ENCODE measurements around the gene ALDH1A3. TPM values are rescaled to one million over a fixed set of nuclear protein-coding genes. Genes with fewer than 3 reads are reported as not detected.

Gene ALDH1A3
- total and polyA plus RNA-seq, 4 donors = 4.5 to 19.0 (median 6.7) TPM

DNA sequence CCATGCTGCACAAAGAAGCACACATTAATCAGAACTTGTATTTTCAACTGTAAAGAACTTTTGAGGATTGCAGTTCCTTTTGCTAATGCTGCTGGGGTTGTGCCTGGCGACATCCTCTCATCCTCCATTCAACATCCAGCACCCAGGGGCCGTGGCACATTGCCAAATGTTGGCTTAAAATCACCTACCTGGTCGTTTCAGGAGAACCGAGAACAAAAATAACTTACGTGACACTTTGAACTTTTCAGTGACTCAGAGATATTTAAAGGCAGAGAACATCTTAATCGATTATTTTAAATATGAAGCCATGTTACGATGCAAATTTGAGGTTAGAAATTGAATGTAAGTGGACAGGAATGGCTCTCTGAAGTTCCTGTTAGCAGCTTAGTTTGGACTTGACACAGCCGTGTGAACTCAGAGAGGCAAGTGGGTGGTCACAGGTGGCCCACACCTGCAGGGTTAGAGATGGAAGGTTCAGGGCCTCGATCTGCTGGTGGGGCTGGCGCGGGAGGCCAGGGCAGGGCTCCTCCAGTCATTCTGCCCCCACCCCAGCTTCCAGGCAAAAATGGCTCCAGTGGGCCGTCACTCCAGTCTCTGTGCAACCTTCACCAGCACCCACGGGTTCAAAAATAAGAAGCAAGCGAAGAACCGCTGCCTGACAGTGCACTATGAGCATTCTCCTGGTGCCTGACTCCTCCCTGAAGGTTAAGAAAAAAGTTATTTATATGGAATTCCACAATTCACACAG, 51.7 kb downstream of the ALDH1A3 start:
- Histone ChIP-seq H3K9me3 (ENCODE audit: control insufficient read depth, low read length) (no peaks in the 10 kb centered on the region), H3K4me3 (ENCODE audit: low read length in 2 of 2) (no peak overlapping the region), H3K4me1 (ENCODE audit: control insufficient read depth in 1 of 2, insufficient read depth in 2 of 2, low read length in 2 of 2) (no peaks in the 10 kb centered on the region), H3K27me3 (ENCODE audit: control insufficient read depth in 1 of 2, insufficient read depth in 2 of 2, low read length in 1 of 2) (no peaks in the 10 kb centered on the region), H3K27ac (ENCODE audit: low read depth in 1 of 2, low read length in 2 of 2) (no peak overlapping the region), H3K36me3 (ENCODE audit: control insufficient read depth in 1 of 2, insufficient read depth in 2 of 2, low read length in 1 of 2) (peaks cover 0 to 2% of the 10 kb centered on the region in 2 donors)
- ATAC-seq (ENCODE audit: low FRiP score) = no peak
- DNase-seq = no peak
- 90% methylated on average over 15 of the region's 15 CpGs for WGBS, 2 donors
- intact Hi-C loops (cut with DNase I) = no loop called here

- H3K9me3 ChIP-seq (ENCODE audit: control insufficient read depth, low read length) = no peaks in the 10 kb centered on the region
- peaks cover 0 to 2% of the 10 kb centered on the region in 2 donors for H3K36me3 ChIP-seq (ENCODE audit: control insufficient read depth in 1 of 2, insufficient read depth in 2 of 2, low read length in 1 of 2)
- DNase-seq (no peak), ATAC-seq (ENCODE audit: low FRiP score) (no peak)
- intact Hi-C loops (cut with DNase I) = no loop called here
- WGBS, 2 donors = 66 to 75% methylated on average over 7 of the region's 7 CpGs
- no peak overlapping the region for H3K4me3 ChIP-seq (ENCODE audit: low read length in 2 of 2)
- H3K4me1 ChIP-seq (ENCODE audit: control insufficient read depth in 1 of 2, insufficient read depth in 2 of 2, low read length in 2 of 2) = no peaks in the 10 kb centered on the region
- H3K27ac ChIP-seq (ENCODE audit: low read depth in 1 of 2, low read length in 2 of 2) = no peak overlapping the region
- H3K27me3 ChIP-seq (ENCODE audit: control insufficient read depth in 1 of 2, insufficient read depth in 2 of 2, low read length in 1 of 2) = no peaks in the 10 kb centered on the region
Measured at GRCh38 chr15:100932676-100933348, 53.2 kb downstream of the ALDH1A3 start.

DNA sequence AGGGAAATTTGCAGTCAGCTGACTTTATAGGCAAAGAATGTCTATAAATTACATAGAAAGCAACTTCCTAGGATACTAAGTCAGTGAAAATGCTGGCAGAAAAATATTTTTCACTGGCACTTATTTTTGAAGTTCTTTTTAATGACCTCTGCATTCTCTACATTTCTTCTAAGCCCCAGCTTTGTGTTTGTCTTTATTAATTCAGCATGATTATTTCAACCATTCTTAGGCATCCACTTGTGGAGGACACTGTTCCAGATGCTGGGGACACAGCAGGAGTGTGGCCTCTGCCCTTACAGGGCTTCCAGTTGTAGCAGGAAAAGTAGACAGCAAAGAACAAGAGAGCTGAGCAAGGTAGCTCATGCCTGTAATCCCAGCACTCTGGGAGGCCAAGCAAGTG, 54.5 kb downstream of the ALDH1A3 start:
- H3K4me1 ChIP-seq (ENCODE audit: control insufficient read depth in 1 of 2, insufficient read depth in 2 of 2, low read length in 2 of 2) = no peaks in the 10 kb centered on the region
- DNase-seq (no peak), ATAC-seq (ENCODE audit: low FRiP score) (no peak)
- intact Hi-C loops (cut with DNase I) = no loop called here
- H3K27ac ChIP-seq (ENCODE audit: low read depth in 1 of 2, low read length in 2 of 2) = no peak overlapping the region
- H3K36me3 ChIP-seq (ENCODE audit: control insufficient read depth in 1 of 2, insufficient read depth in 2 of 2, low read length in 1 of 2) = no peaks in the 10 kb centered on the region
- no peaks in the 10 kb centered on the region for H3K27me3 ChIP-seq (ENCODE audit: control insufficient read depth in 1 of 2, insufficient read depth in 2 of 2, low read length in 1 of 2)
- no peaks in the 10 kb centered on the region for H3K9me3 ChIP-seq (ENCODE audit: control insufficient read depth, low read length)
- no peak overlapping the region for H3K4me3 ChIP-seq (ENCODE audit: low read length in 2 of 2)

DNA sequence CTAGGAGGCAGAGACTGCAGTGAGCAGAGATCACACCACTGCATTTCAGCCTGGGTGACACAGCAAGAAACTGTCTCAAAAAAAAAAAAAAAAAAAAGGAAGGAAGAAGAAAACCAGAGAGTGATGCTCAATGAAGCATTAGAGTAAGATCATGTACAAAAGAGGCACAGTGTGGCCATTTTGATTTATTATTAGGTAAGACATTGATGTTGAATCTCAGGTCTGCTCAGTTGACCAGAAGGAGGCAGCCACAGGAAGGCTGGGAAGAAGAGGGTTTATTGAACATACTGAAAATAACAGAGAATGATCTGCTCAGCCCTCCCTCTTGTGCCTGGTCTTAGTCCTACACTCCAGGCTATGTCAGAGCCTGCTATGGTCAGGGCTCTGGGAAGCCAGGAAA, 55.1 kb downstream of the ALDH1A3 start:
- Histone ChIP-seq H3K36me3 (ENCODE audit: control insufficient read depth in 1 of 2, insufficient read depth in 2 of 2, low read length in 1 of 2) (no peaks in the 10 kb centered on the region), H3K27me3 (ENCODE audit: control insufficient read depth in 1 of 2, insufficient read depth in 2 of 2, low read length in 1 of 2) (no peaks in the 10 kb centered on the region), H3K4me1 (ENCODE audit: control insufficient read depth in 1 of 2, insufficient read depth in 2 of 2, low read length in 2 of 2) (no peaks in the 10 kb centered on the region), H3K27ac (ENCODE audit: low read depth in 1 of 2, low read length in 2 of 2) (no peak overlapping the region), H3K4me3 (ENCODE audit: low read length in 2 of 2) (no peak overlapping the region), H3K9me3 (ENCODE audit: control insufficient read depth, low read length) (no peaks in the 10 kb centered on the region)
- ATAC-seq (ENCODE audit: low FRiP score) (no peak), DNase-seq (no peak)
- intact Hi-C loops (cut with DNase I) = no loop called here

DNA sequence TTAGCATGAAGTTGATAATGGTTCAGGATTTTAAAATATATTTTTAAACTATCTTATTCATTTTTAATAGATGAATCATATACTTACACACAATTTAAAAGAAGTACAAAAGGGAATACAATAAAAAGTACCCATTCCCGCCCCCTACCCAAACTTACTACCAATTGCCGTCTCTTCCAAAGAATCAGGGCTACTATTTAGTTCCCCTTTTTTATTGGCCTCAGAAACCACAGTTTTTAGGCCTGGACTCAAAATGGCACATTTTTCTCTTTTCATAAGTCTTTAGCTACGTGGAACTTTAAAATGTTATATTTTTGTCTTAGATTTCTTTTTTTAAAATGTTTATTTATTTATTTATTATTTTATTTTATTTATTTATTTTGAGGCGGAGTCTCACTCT, 57.5 kb downstream of the ALDH1A3 start:
- no peaks in the 10 kb centered on the region for H3K9me3 ChIP-seq (ENCODE audit: control insufficient read depth, low read length)
- H3K27me3 ChIP-seq (ENCODE audit: control insufficient read depth in 1 of 2, insufficient read depth in 2 of 2, low read length in 1 of 2) = no peaks in the 10 kb centered on the region
- H3K4me3 ChIP-seq (ENCODE audit: low read length in 2 of 2) = no peak overlapping the region
- ATAC-seq (ENCODE audit: low FRiP score) = no peak
- 91 to 95% methylated on average over 4 of the region's 4 CpGs for WGBS, 2 donors
- H3K4me1 ChIP-seq (ENCODE audit: control insufficient read depth in 1 of 2, insufficient read depth in 2 of 2, low read length in 2 of 2) = no peaks in the 10 kb centered on the region
- H3K36me3 ChIP-seq (ENCODE audit: control insufficient read depth in 1 of 2, insufficient read depth in 2 of 2, low read length in 1 of 2) = no peaks in the 10 kb centered on the region
- intact Hi-C loops (cut with DNase I) = no loop called here
- DNase-seq = no peak
- no peak overlapping the region for H3K27ac ChIP-seq (ENCODE audit: low read depth in 1 of 2, low read length in 2 of 2)

- ATAC-seq (ENCODE audit: low FRiP score) (no peak), DNase-seq (no peak)
- H3K4me3 ChIP-seq (ENCODE audit: low read length in 2 of 2) = no peak overlapping the region
- no peaks in the 10 kb centered on the region for H3K4me1 ChIP-seq (ENCODE audit: control insufficient read depth in 1 of 2, insufficient read depth in 2 of 2, low read length in 2 of 2)
- no peaks in the 10 kb centered on the region for H3K27me3 ChIP-seq (ENCODE audit: control insufficient read depth in 1 of 2, insufficient read depth in 2 of 2, low read length in 1 of 2)
- WGBS, 2 donors = 91 to 93% methylated on average over 4 of the region's 4 CpGs
- H3K36me3 ChIP-seq (ENCODE audit: control insufficient read depth in 1 of 2, insufficient read depth in 2 of 2, low read length in 1 of 2) = peaks cover 0 to 2% of the 10 kb centered on the region in 2 donors
- H3K27ac ChIP-seq (ENCODE audit: low read depth in 1 of 2, low read length in 2 of 2) = no peak overlapping the region
- no peaks in the 10 kb centered on the region for H3K9me3 ChIP-seq (ENCODE audit: control insufficient read depth, low read length)
- intact Hi-C loops (cut with DNase I) = no loop called here
Measured at GRCh38 chr15:100939791-100940190, 60.2 kb downstream of the ALDH1A3 start.

GRCh38 chr15:100940767-100941379, 61.2 kb downstream of the ALDH1A3 start:
- H3K9me3 ChIP-seq (ENCODE audit: control insufficient read depth, low read length) = no peaks in the 10 kb centered on the region
- DNase-seq (no peak), ATAC-seq (ENCODE audit: low FRiP score) (no peak)
- peaks cover 0 to 2% of the 10 kb centered on the region in 2 donors for H3K36me3 ChIP-seq (ENCODE audit: control insufficient read depth in 1 of 2, insufficient read depth in 2 of 2, low read length in 1 of 2)
- intact Hi-C loops (cut with DNase I) = no loop called here
- H3K27ac ChIP-seq (ENCODE audit: low read depth in 1 of 2, low read length in 2 of 2) = no peak overlapping the region
- no peaks in the 10 kb centered on the region for H3K4me1 ChIP-seq (ENCODE audit: control insufficient read depth in 1 of 2, insufficient read depth in 2 of 2, low read length in 2 of 2)
- no peaks in the 10 kb centered on the region for H3K27me3 ChIP-seq (ENCODE audit: control insufficient read depth in 1 of 2, insufficient read depth in 2 of 2, low read length in 1 of 2)
- H3K4me3 ChIP-seq (ENCODE audit: low read length in 2 of 2) = no peak overlapping the region
- 82 to 88% methylated on average over 2 of the region's 2 CpGs for WGBS, 2 donors

- Histone ChIP-seq H3K4me1 (ENCODE audit: control insufficient read depth in 1 of 2, insufficient read depth in 2 of 2, low read length in 2 of 2) (no peaks in the 10 kb centered on the region), H3K27me3 (ENCODE audit: control insufficient read depth in 1 of 2, insufficient read depth in 2 of 2, low read length in 1 of 2) (no peaks in the 10 kb centered on the region), H3K4me3 (ENCODE audit: low read length in 2 of 2) (no peak overlapping the region), H3K36me3 (ENCODE audit: control insufficient read depth in 1 of 2, insufficient read depth in 2 of 2, low read length in 1 of 2) (peaks cover 0 to 2% of the 10 kb centered on the region in 2 donors), H3K9me3 (ENCODE audit: control insufficient read depth, low read length) (no peaks in the 10 kb centered on the region), H3K27ac (ENCODE audit: low read depth in 1 of 2, low read length in 2 of 2) (no peak overlapping the region)
- no peak for DNase-seq
- intact Hi-C loops (cut with DNase I) = no loop called here
- 67 to 72% methylated on average over 10 of the region's 10 CpGs for WGBS, 2 donors
- ATAC-seq (ENCODE audit: low FRiP score) = no peak
Measured at GRCh38 chr15:100941536-100941935, 61.9 kb downstream of the ALDH1A3 start.

All from aorta (tissue), 5 donors.